Measurements from ENCODE around the gene SPINDOC.

GRCh38 chr11:63766531-63767235, 46.6 kb upstream of the SPINDOC start:
- TF ChIP-seq CTCF (IDR thresholded peaks at IDR 0.05) (no peak), POLR2A (IDR thresholded peaks at IDR 0.05) (no peak)

Data from heart left ventricle (tissue), 13 donors.